Tibial nerve (tissue), 3 donors: ENCODE data around the gene ATRX.

Experiments
- POLR2A ChIP-seq, 2 donors: fragments of 450-650 bp; IDR thresholded peaks; one replicate each; pipeline ENCODE4 v1.6.1; 2017; ENCODE audit warnings: antibody characterized with exemption in 2 of 2, mild to moderate bottlenecking in 2 of 2, moderate library complexity in 2 of 2
- TF ChIP-seq, protein P1 (sequence below), 5 experiments: fragments of 200-600 bp in 3 of 5; fragments of 450-650 bp in 2 of 5; sonication (generic) in 3 of 5; IDR thresholded peaks; one replicate each; pipeline ENCODE4 v1.5.1; 2016 to 2019; ENCODE audit warnings: antibody characterized with exemption in 5 of 5, mild to moderate bottlenecking in 3 of 5, moderate library complexity in 2 of 5

DNA sequence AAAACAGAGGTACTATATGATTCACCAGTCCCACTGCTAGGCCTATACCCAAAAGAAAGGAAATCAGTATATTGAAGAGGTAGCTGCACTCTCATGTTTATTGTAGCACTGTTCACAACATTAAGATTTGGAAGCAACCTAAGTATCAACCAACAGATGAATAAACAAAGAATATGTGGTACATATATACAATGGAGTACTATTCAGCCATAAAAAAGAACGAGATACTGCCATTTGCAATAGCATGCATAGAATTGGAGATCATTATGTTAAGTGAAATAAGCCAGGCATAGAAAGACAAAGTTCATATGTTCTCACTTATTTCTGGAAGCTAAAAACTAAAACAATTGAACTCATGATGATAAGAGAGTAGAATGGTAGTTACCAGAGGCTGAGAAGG lies 266.3 kb downstream of the ATRX start:
- TF ChIP-seq POLR2A (IDR thresholded peaks at IDR 0.05), result no peak
- TF ChIP-seq, protein P1, sequence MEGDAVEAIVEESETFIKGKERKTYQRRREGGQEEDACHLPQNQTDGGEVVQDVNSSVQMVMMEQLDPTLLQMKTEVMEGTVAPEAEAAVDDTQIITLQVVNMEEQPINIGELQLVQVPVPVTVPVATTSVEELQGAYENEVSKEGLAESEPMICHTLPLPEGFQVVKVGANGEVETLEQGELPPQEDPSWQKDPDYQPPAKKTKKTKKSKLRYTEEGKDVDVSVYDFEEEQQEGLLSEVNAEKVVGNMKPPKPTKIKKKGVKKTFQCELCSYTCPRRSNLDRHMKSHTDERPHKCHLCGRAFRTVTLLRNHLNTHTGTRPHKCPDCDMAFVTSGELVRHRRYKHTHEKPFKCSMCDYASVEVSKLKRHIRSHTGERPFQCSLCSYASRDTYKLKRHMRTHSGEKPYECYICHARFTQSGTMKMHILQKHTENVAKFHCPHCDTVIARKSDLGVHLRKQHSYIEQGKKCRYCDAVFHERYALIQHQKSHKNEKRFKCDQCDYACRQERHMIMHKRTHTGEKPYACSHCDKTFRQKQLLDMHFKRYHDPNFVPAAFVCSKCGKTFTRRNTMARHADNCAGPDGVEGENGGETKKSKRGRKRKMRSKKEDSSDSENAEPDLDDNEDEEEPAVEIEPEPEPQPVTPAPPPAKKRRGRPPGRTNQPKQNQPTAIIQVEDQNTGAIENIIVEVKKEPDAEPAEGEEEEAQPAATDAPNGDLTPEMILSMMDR (IDR thresholded peaks at IDR 0.05), result no peak
